ENCODE measurements around the gene GBX1. TPM values are rescaled to one million over a fixed set of nuclear protein-coding genes. Genes with fewer than 3 reads are reported as not detected.
A peak's percentile ranks its signal among the peaks of the same experiment; 100 is the strongest.

The GBX1 gene
- total and polyA plus RNA-seq, 3 experiments from 2014 or later, result not detected

DNA sequence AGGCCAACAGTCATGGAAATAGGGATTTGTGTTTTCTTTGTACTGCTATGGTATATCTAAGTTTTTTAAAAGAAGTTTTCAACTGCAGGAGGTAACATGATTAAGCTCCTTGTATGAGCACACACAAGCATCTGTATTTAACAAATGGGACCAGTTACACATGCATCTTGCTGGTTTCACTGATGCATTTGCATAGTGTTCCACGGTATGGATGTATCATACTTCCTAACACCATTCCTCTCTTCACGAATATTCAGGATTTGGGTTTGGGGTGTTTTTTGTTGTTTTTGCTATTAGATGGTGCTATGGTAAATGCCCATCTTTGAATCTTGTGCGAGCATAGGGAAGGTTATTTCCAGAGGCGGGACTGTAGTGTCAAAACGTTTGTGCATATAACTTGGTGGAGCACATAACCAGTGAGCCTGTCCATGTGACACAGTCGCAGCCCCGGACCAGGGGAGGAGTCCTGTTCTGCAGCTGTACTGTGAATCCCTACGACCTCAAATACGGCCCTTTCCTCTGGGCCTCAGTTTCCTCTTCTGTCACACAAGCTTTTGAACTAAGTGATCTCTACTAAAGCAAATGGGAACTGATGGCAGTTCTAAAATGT, 40.9 kb upstream of the GBX1 start:
- peaks cover 29% of the 10 kb centered on the region for H3K4me1 ChIP-seq (ENCODE audit: insufficient read depth, low read length)
- CTCF ChIA-PET, result interaction anchor here (2.3 kb wide), 1 partner anchor 36 kb away, joined by 12 read pairs; no protein-coding TSS in a partner anchor

DNA sequence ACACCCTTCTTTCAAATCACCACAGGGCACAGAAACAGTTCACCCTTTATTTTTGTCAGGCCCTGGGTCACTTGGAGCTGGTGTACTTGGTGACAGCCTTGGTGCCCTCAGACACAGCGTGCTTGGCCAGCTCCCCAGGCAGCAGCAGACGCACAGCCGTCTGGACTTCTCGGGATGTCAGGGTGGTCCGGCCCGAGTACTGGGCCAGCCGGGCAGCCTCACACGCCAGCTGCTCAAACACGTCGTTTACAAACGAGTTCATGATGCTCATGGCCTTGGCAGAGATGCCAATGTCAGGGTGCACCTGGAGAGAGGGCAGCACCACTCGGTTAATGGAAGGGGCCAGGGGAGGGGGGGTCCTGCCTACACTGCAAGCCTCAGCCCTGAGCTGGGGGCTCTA, 40.3 kb upstream of the GBX1 start:
- H3K27ac ChIP-seq (ENCODE audit: low read depth, low read length), result peak overlapping the region; percentile 10
- ChIA-PET POLR2A (interaction anchor here (2.1 kb wide), 1 partner anchor 20 kb away, joined by 13 read pairs; the partner anchor contains the start of gene ABCF2), CTCF (interaction anchor here (1.0 to 2.3 kb wide), 2 partner anchors 36 to 38 kb away, joined by 3 to 12 read pairs; no protein-coding TSS in a partner anchor)
- no peak for DNase-seq
- H3K27me3 ChIP-seq (ENCODE audit: insufficient read depth, low read length, poor library complexity, severe bottlenecking), result peaks cover 2% of the 10 kb centered on the region
- peaks cover 0 to 16% (median 0%) of the 10 kb centered on the region in 3 donors for H3K36me3 Mint-ChIP-seq
- peak overlapping the region in 5 of 7 donors; percentile 15 to 77 (median 75) for H3K4me3 Mint-ChIP-seq
- peaks cover 28 to 40% (median 39%) of the 10 kb centered on the region in 3 donors for H3K4me1 Mint-ChIP-seq
- H3K9me3 Mint-ChIP-seq, result no peaks in the 10 kb centered on the region
- no peaks in the 10 kb centered on the region for H3K36me3 ChIP-seq (ENCODE audit: insufficient read depth, low read length)
- H3K27me3 Mint-ChIP-seq, result peaks cover 0 to 5% of the 10 kb centered on the region in 2 donors
- H3K27ac Mint-ChIP-seq, result peak overlapping the region; percentile 86 to 100 (median 98)
- H3K4me1 ChIP-seq (ENCODE audit: insufficient read depth, low read length), result peaks cover 29% of the 10 kb centered on the region
- no peaks in the 10 kb centered on the region for H3K9me3 ChIP-seq (ENCODE audit: low read length)
- no peak overlapping the region for H3K4me3 ChIP-seq (ENCODE audit: low read length)

More for the DNA sequence above, 40.9 kb upstream of the GBX1 start:
- Histone ChIP-seq H3K9me3 (ENCODE audit: low read length) (no peaks in the 10 kb centered on the region), H3K4me3 (ENCODE audit: low read length) (no peak overlapping the region), H3K36me3 (ENCODE audit: insufficient read depth, low read length) (no peaks in the 10 kb centered on the region), H3K27me3 (ENCODE audit: insufficient read depth, low read length, poor library complexity, severe bottlenecking) (no peaks in the 10 kb centered on the region), H3K27ac (ENCODE audit: low read depth, low read length) (no peak overlapping the region)
- H3K4me1 Mint-ChIP-seq, result peaks cover 28 to 40% (median 39%) of the 10 kb centered on the region in 3 donors
- peak overlapping the region in 7 of 8 donors; percentile 86 to 100 (median 97) for H3K27ac Mint-ChIP-seq
- no peak for DNase-seq
- H3K4me3 Mint-ChIP-seq, result peak overlapping the region in 2 of 7 donors; percentile 25 to 29
- no peaks in the 10 kb centered on the region for H3K9me3 Mint-ChIP-seq
- H3K36me3 Mint-ChIP-seq, result peaks cover 0 to 22% (median 2%) of the 10 kb centered on the region in 3 donors
- POLR2A ChIA-PET, result interaction anchor here (2.1 kb wide), 1 partner anchor 19 kb away, joined by 13 read pairs; the partner anchor contains the start of gene ABCF2
- peaks cover 0 to 5% of the 10 kb centered on the region in 2 donors for H3K27me3 Mint-ChIP-seq

DNA sequence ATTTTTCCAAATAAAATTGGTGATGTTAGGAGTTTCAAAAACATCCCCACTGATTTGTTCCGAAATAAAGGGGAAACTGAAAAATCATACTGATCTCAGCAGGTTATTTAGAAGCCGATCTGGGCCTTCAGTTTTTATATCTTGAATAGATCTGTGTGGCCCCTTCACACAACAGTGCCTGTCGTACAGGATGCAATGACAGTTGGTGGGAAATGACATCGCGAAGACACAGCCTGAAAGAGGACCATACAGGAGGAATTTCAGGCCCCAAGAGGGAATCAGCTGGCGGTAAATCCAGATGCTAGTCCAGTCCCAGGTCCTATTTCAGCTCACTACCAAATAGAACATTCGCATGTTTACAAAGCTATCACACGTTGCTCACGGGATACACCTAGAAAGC, 39.8 kb upstream of the GBX1 start:
- H3K4me3 ChIP-seq (ENCODE audit: low read length), result no peak overlapping the region
- peaks cover 28 to 40% (median 39%) of the 10 kb centered on the region in 3 donors for H3K4me1 Mint-ChIP-seq
- peaks cover 2% of the 10 kb centered on the region for H3K27me3 ChIP-seq (ENCODE audit: insufficient read depth, low read length, poor library complexity, severe bottlenecking)
- peaks cover 0 to 5% of the 10 kb centered on the region in 2 donors for H3K27me3 Mint-ChIP-seq
- no peaks in the 10 kb centered on the region for H3K36me3 ChIP-seq (ENCODE audit: insufficient read depth, low read length)
- H3K27ac Mint-ChIP-seq, result peak overlapping the region; percentile 86 to 100 (median 98)
- CTCF ChIA-PET, result interaction anchor here (1.0 to 2.3 kb wide), 3 partner anchors 37 to 97 kb away, joined by 3 to 12 read pairs (median 3); no protein-coding TSS in a partner anchor
- peaks cover 0 to 11% (median 0%) of the 10 kb centered on the region in 3 donors for H3K36me3 Mint-ChIP-seq
- H3K9me3 Mint-ChIP-seq, result no peaks in the 10 kb centered on the region
- no peak for DNase-seq
- peak overlapping the region; percentile 10 for H3K27ac ChIP-seq (ENCODE audit: low read depth, low read length)
- H3K4me1 ChIP-seq (ENCODE audit: insufficient read depth, low read length), result peaks cover 29% of the 10 kb centered on the region
- POLR2A ChIA-PET, result interaction anchor here (2.1 kb wide), 1 partner anchor 20 kb away, joined by 13 read pairs; the partner anchor contains the start of gene ABCF2
- H3K9me3 ChIP-seq (ENCODE audit: low read length), result no peaks in the 10 kb centered on the region
- peak overlapping the region; percentile 13 to 77 (median 75) for H3K4me3 Mint-ChIP-seq

DNA sequence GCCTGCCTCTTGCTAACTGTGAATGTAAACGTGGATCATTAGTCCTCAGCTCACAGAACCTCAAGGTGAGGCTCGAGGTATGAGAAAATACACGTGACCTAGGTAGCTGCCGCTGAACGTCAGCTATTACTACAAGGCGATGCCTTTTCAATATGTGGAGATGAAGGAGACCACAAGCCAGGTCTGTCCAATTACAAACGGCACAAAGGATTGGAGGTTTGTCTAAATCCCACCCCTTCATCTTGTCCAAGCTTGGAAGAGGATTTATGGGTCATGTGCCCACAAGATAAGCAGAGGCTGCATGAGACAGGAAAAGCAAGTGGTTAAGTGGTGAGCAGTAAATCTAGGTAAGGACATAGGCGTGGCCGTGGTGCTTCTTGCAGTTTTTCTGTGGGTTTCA, 39.4 kb upstream of the GBX1 start:
- Mint-ChIP-seq H3K27ac (peak overlapping the region; percentile 86 to 100 (median 98)), H3K4me3 (peak overlapping the region; percentile 13 to 77 (median 75)), H3K27me3 (peaks cover 0 to 5% of the 10 kb centered on the region in 2 donors), H3K36me3 (peaks cover 0 to 7% (median 0%) of the 10 kb centered on the region in 3 donors), H3K4me1 (peaks cover 28 to 40% (median 39%) of the 10 kb centered on the region in 3 donors), H3K9me3 (no peaks in the 10 kb centered on the region)
- CTCF ChIA-PET, result interaction anchor here (1.0 to 2.3 kb wide), 3 partner anchors 37 to 96 kb away, joined by 3 to 12 read pairs (median 3); no protein-coding TSS in a partner anchor
- POLR2A ChIA-PET, result interaction anchor here (2.1 kb wide), 1 partner anchor 20 kb away, joined by 13 read pairs; the partner anchor contains the start of gene ABCF2
- no peaks in the 10 kb centered on the region for H3K9me3 ChIP-seq (ENCODE audit: low read length)
- H3K4me1 ChIP-seq (ENCODE audit: insufficient read depth, low read length), result peaks cover 29% of the 10 kb centered on the region
- no peaks in the 10 kb centered on the region for H3K36me3 ChIP-seq (ENCODE audit: insufficient read depth, low read length)
- DNase-seq, result peak in 3 of 5 donors; percentile 33 to 72 (median 41)
- H3K4me3 ChIP-seq (ENCODE audit: low read length), result no peak overlapping the region
- peak overlapping the region; percentile 14 for H3K27ac ChIP-seq (ENCODE audit: low read depth, low read length)
- H3K27me3 ChIP-seq (ENCODE audit: insufficient read depth, low read length, poor library complexity, severe bottlenecking), result peaks cover 2% of the 10 kb centered on the region

DNA sequence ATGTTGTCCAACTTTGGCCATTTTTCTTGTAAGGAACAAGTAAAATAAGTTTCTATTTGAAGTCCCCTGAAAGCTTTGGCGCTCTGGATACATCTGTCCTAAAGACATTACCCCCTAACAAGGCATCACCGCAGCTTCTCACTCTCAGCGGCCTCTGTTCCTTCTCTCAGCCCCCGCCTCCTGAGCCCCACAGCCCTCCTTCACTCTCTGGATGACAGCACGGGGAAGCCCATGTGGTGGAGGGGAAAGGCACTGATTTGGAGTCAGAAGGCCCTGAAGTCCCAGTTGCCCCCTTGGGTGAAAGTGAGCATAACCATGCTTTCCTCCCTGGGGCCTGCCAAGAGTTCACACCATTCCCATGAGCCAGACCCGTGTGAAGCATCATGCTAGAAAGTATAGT, 38.2 kb upstream of the GBX1 start:
- peak overlapping the region in 7 of 8 donors; percentile 82 to 100 (median 98) for H3K27ac Mint-ChIP-seq

DNA sequence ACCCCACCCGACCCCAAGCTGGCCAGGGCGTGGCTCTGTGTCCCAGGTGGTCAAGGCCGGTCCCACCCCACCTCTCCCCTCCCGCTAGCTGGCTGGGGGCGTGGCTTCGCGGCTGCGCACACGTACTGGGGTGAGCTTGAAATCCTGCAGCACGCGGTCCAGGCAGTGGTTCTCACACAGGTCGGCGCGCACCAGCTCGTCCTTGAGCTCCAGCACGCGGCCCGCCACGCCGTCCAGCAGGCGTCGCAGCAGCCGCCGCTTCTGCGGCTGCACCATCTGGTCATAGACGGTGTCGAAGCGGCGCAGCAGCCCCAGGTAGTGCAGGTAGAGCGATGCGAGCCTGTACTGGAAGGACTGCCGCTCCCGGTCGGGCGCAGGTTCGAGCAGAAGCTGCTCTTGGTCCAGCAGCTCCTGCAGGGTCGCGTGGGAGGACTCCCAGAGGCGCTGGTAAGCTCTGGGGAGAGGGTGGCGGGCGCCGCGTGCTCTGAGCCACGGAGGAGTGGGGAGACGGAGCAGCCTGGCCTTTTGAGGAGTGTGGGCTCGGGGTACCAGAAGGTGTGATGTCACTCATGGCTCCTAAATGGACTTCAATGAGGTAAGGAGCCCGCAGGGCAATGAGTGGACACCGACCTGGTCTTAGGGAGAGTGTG, 37.0 kb upstream of the GBX1 start:
- peaks cover 29% of the 10 kb centered on the region for H3K4me1 ChIP-seq (ENCODE audit: insufficient read depth, low read length)
- no peak overlapping the region for H3K4me3 ChIP-seq (ENCODE audit: low read length)
- peaks cover 2% of the 10 kb centered on the region for H3K27me3 ChIP-seq (ENCODE audit: insufficient read depth, low read length, poor library complexity, severe bottlenecking)
- H3K27ac ChIP-seq (ENCODE audit: low read depth, low read length), result no peak overlapping the region
- H3K4me1 Mint-ChIP-seq, result peaks cover 25 to 39% (median 36%) of the 10 kb centered on the region in 3 donors
- no peaks in the 10 kb centered on the region for H3K36me3 ChIP-seq (ENCODE audit: insufficient read depth, low read length)
- H3K27ac Mint-ChIP-seq, result peak overlapping the region in 5 of 8 donors; percentile 18 to 88 (median 57)
- H3K9me3 ChIP-seq (ENCODE audit: low read length), result no peaks in the 10 kb centered on the region
- H3K36me3 Mint-ChIP-seq, result peaks cover 0 to 3% (median 0%) of the 10 kb centered on the region in 3 donors
- CTCF ChIA-PET, result no interaction called here
- H3K9me3 Mint-ChIP-seq, result no peaks in the 10 kb centered on the region
- POLR2A ChIA-PET, result no interaction called here
- H3K4me3 Mint-ChIP-seq, result peak overlapping the region in 3 of 7 donors; percentile 32 to 41 (median 37)
- DNase-seq, result no peak
- H3K27me3 Mint-ChIP-seq, result peaks cover 5 to 9% of the 10 kb centered on the region in 2 donors

More for the DNA sequence above, 38.2 kb upstream of the GBX1 start:
- Histone ChIP-seq H3K9me3 (ENCODE audit: low read length) (no peaks in the 10 kb centered on the region), H3K4me3 (ENCODE audit: low read length) (no peak overlapping the region), H3K27me3 (ENCODE audit: insufficient read depth, low read length, poor library complexity, severe bottlenecking) (peaks cover 2% of the 10 kb centered on the region), H3K36me3 (ENCODE audit: insufficient read depth, low read length) (no peaks in the 10 kb centered on the region), H3K4me1 (ENCODE audit: insufficient read depth, low read length) (peaks cover 29% of the 10 kb centered on the region), H3K27ac (ENCODE audit: low read depth, low read length) (no peak overlapping the region)
- Mint-ChIP-seq H3K27me3 (peaks cover 5 to 6% of the 10 kb centered on the region in 2 donors), H3K4me3 (peak overlapping the region in 2 of 7 donors; percentile 48 to 49), H3K9me3 (no peaks in the 10 kb centered on the region), H3K4me1 (peaks cover 28 to 40% (median 39%) of the 10 kb centered on the region in 3 donors), H3K36me3 (peaks cover 0 to 3% (median under 1%) of the 10 kb centered on the region in 3 donors)
- no peak for DNase-seq
- ChIA-PET POLR2A (no interaction called here), CTCF (interaction anchor here (2.3 kb wide), 1 partner anchor 38 kb away, joined by 12 read pairs; no protein-coding TSS in a partner anchor)

DNA sequence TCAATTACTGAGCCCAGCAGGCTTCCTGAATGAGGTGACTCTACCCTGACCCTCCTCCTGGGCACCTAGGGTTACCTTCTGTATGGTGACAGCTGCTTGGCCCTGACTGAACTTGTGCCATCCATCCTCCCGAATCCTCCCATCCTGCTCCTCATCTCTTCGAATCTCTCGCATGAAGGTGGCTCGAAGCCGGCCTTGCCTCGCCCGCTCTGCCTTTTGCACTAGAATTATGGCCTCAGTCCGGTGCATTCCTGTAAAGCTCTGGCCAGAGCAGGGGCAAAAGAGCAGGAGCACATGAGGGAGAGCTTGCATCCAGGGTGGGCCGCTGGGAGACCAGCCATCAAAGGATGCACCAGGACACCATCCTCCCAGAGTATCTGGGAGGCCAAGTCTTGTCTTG, 35.3 kb upstream of the GBX1 start:
- POLR2A ChIA-PET, result no interaction called here
- H3K4me3 ChIP-seq (ENCODE audit: low read length), result no peak overlapping the region
- Mint-ChIP-seq H3K4me1 (peaks cover 18 to 26% (median 25%) of the 10 kb centered on the region in 3 donors), H3K36me3 (peaks cover 0 to 3% (median 0%) of the 10 kb centered on the region in 3 donors), H3K4me3 (peak overlapping the region in 1 of 7 donors; percentile 17), H3K27me3 (peaks cover 7 to 9% of the 10 kb centered on the region in 2 donors), H3K9me3 (no peaks in the 10 kb centered on the region), H3K27ac (peak overlapping the region in 2 of 8 donors; percentile 56 to 70)
- H3K9me3 ChIP-seq (ENCODE audit: low read length), result no peaks in the 10 kb centered on the region
- no peaks in the 10 kb centered on the region for H3K36me3 ChIP-seq (ENCODE audit: insufficient read depth, low read length)
- H3K4me1 ChIP-seq (ENCODE audit: insufficient read depth, low read length), result peaks cover 24% of the 10 kb centered on the region
- CTCF ChIA-PET, result no interaction called here
- no peak overlapping the region for H3K27ac ChIP-seq (ENCODE audit: low read depth, low read length)
- DNase-seq, result no peak
- peaks cover 2% of the 10 kb centered on the region for H3K27me3 ChIP-seq (ENCODE audit: insufficient read depth, low read length, poor library complexity, severe bottlenecking)
